WTC11 (cell line): ENCODE results near the gene MFSD11. TPM values are rescaled to one million over a fixed set of nuclear protein-coding genes. Genes with fewer than 3 reads are reported as not detected.
"Not testable (repeated sequence)": the region's sequence is repeated elsewhere in the genome, so short reads cannot be mapped to it uniquely, and the experiment has no call there.

Experiments used
- ATAC-seq: fragments of 200-7000 bp; cut with Tn5 transposase; 2 replicates; pipeline ENCODE4 v1.10.0; 2021; ENCODE audit warnings: mild to moderate bottlenecking, moderate library complexity
- CTCF ChIA-PET: fragments of 300-600 bp; sonication (Branson Sonifier 250); formaldehyde crosslinking; loops from one replicate; lab custom pipeline; 2021; ENCODE audit warnings: antibody characterized with exemption; lab: Charles Lee
- POLR2A ChIA-PET: fragments of 350-600 bp; sonication (Branson Sonifier 250); formaldehyde crosslinking; loops from one replicate; lab custom pipeline; 2021; ENCODE audit warnings: antibody characterized with exemption; lab: Charles Lee
- DNase-seq: peaks from one replicate; pipeline ENCODE4 v3.0.0; 2021; ENCODE audit warnings: low spot score
- H3K27ac Mint-ChIP-seq: 2 replicates; pipeline ENCODE4 v1.8.0; 2021; ENCODE audit warnings: mixed read lengths
- H3K27me3 Mint-ChIP-seq: 2 replicates; pipeline ENCODE4 v1.8.0; 2021; ENCODE audit warnings: low read depth, mild to moderate bottlenecking, moderate library complexity, mixed read lengths
- H3K36me3 Mint-ChIP-seq: 2 replicates; pipeline ENCODE4 v1.8.0; 2021; ENCODE audit warnings: mixed read lengths
- H3K4me1 Mint-ChIP-seq: 2 replicates; pipeline ENCODE4 v1.8.0; 2022; ENCODE audit warnings: mixed read lengths
- H3K4me3 Mint-ChIP-seq: 2 replicates; pipeline ENCODE4 v1.8.0; 2021; ENCODE audit warnings: mild to moderate bottlenecking, moderate library complexity, mixed read lengths
- H3K9me3 Mint-ChIP-seq: 2 replicates; pipeline ENCODE4 v1.8.0; 2021; ENCODE audit warnings: mixed read lengths
- ARID4B ChIP-seq: sonication (generic); formaldehyde crosslinking; IDR thresholded peaks from 2 replicates; pipeline ENCODE4 v1.8.0; 2023; ENCODE audit warnings: missing genetic modification reagents, mild to moderate bottlenecking, borderline replicate concordance
- CBFB ChIP-seq: sonication (generic); formaldehyde crosslinking; IDR thresholded peaks from 2 replicates; pipeline ENCODE4 v1.8.1; 2022; ENCODE audit warnings: mild to moderate bottlenecking, low read depth, missing genetic modification reagents
- CTCF ChIP-seq: fragments of 200-600 bp; IDR thresholded peaks from 2 replicates; pipeline ENCODE4 v1.8.0; 2022; ENCODE audit warnings: antibody characterized with exemption
- E2F4 ChIP-seq: sonication (generic); formaldehyde crosslinking; IDR thresholded peaks from 2 replicates; pipeline ENCODE4 v1.8.1; 2022; ENCODE audit warnings: low read depth, mild to moderate bottlenecking, moderate library complexity, missing genetic modification reagents, borderline replicate concordance
- ETV6 ChIP-seq: sonication (generic); formaldehyde crosslinking; IDR thresholded peaks from 2 replicates; pipeline ENCODE4 v1.8.1; 2022; ENCODE audit warnings: mild to moderate bottlenecking, missing genetic modification reagents
- FOXP4 ChIP-seq: sonication (generic); formaldehyde crosslinking; IDR thresholded peaks from 2 replicates; pipeline ENCODE4 v1.8.0; 2022; ENCODE audit warnings: mild to moderate bottlenecking, missing genetic modification reagents
- JAZF1 ChIP-seq: fragments of 250-450 bp; sonication (Bioruptor Pico); IDR thresholded peaks from 2 replicates; pipeline ENCODE4 v1.9.0; 2021; ENCODE audit warnings: moderate library complexity, mild to moderate bottlenecking, inconsistent platforms
- JUN ChIP-seq: sonication (generic); formaldehyde crosslinking; IDR thresholded peaks from 2 replicates; pipeline ENCODE4 v1.8.0; 2023; ENCODE audit warnings: mild to moderate bottlenecking, missing genetic modification reagents
- MYBL2 ChIP-seq: sonication (generic); formaldehyde crosslinking; IDR thresholded peaks from 2 replicates; pipeline ENCODE4 v1.8.1; 2023; ENCODE audit warnings: mild to moderate bottlenecking, moderate library complexity, missing genetic modification reagents
- NR1H2 ChIP-seq: sonication (generic); formaldehyde crosslinking; IDR thresholded peaks from 2 replicates; pipeline ENCODE4 v1.9.0; 2021; ENCODE audit warnings: mild to moderate bottlenecking, moderate library complexity, missing genetic modification reagents
- OVOL2 ChIP-seq: fragments of 250-450 bp; sonication (Bioruptor Pico); IDR thresholded peaks from 2 replicates; pipeline ENCODE4 v1.9.0; 2021; ENCODE audit warnings: mild to moderate bottlenecking, borderline replicate concordance
- ZNF138 ChIP-seq: sonication (generic); formaldehyde crosslinking; conservative IDR thresholded peaks from 2 replicates; pipeline ENCODE4 v1.8.1; 2022; ENCODE audit warnings: mild to moderate bottlenecking, moderate library complexity, missing genetic modification reagents
- ZNF232 ChIP-seq: sonication (generic); formaldehyde crosslinking; IDR thresholded peaks from 2 replicates; pipeline ENCODE4 v1.8.0; 2022; ENCODE audit warnings: mild to moderate bottlenecking, missing genetic modification reagents
- ZNF396 ChIP-seq: fragments of 250-450 bp; sonication (Bioruptor Pico); IDR thresholded peaks from 2 replicates; pipeline ENCODE4 v1.8.0; 2021; ENCODE audit warnings: mild to moderate bottlenecking, moderate library complexity, borderline replicate concordance
- total RNA-seq: library from RNA; stranded (reverse); gene quantifications from 3 replicates; pipeline ENCODE4 v1.2.3, GENCODE V29; 2021
- TF ChIP-seq, protein P1 (sequence below): sonication (generic); formaldehyde crosslinking; IDR thresholded peaks from 2 replicates; pipeline ENCODE4 v1.8.1; 2023; ENCODE audit warnings: mild to moderate bottlenecking, missing genetic modification reagents, borderline replicate concordance
- TF ChIP-seq, protein P2 (sequence below): fragments of 250-450 bp; sonication (Bioruptor Pico); IDR thresholded peaks from 2 replicates; pipeline ENCODE4 v1.9.0; 2021; ENCODE audit warnings: mild to moderate bottlenecking

Gene MFSD11
- total RNA-seq, 1 experiment from 2014 or later = 16.6 TPM

DNA sequence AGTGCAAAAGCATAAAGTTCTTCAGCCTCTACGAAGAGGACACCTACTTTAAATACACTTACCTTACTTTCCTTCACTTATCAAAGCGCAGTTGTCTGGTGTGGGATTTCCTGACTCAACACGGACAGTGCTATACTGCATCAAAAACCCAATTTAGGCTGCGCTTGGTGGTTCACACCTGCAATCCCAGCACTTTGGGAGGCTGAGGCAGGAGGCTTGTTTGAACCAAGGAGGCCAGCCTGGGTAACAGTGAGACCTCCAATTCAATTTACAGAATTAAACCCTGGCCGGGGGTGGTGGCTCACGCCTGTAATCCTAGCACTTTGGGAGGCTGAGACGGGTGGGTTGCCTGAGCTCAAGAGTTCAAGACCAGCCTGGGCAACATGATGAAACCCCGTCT lies 15.6 kb upstream of the MFSD11 start:
- Mint-ChIP-seq H3K36me3 (peaks cover 52% of the 10 kb centered on the region), H3K4me3 (no peak overlapping the region), H3K9me3 (no peaks in the 10 kb centered on the region), H3K27ac (no peak overlapping the region), H3K27me3 (no peaks in the 10 kb centered on the region), H3K4me1 (peaks cover 8% of the 10 kb centered on the region)
- POLR2A ChIA-PET = no interaction called here
- ATAC-seq (no peak), DNase-seq (no peak)
- CTCF ChIA-PET = interaction anchor here (0.6 to 1.4 kb wide), 2 partner anchors 14 to 38 kb away, joined by 3 to 5 read pairs; no protein-coding TSS in a partner anchor
- TF ChIP-seq ZNF396 (CRISPR knock-in tag) (no peak), ZNF232 (no peak), E2F4 (CRISPR knock-in tag) (no peak), ARID4B (CRISPR knock-in tag) (no peak), JAZF1 (no peak), JUN (CRISPR knock-in tag) (no peak), NR1H2 (CRISPR knock-in tag) (no peak), CTCF (no peak), ZNF138 (CRISPR knock-in tag) (no peak), ETV6 (CRISPR knock-in tag) (no peak), CBFB (no peak), MYBL2 (CRISPR knock-in tag) (no peak), OVOL2 (CRISPR knock-in tag) (no peak), FOXP4 (no peak)
- TF ChIP-seq, protein P1, sequence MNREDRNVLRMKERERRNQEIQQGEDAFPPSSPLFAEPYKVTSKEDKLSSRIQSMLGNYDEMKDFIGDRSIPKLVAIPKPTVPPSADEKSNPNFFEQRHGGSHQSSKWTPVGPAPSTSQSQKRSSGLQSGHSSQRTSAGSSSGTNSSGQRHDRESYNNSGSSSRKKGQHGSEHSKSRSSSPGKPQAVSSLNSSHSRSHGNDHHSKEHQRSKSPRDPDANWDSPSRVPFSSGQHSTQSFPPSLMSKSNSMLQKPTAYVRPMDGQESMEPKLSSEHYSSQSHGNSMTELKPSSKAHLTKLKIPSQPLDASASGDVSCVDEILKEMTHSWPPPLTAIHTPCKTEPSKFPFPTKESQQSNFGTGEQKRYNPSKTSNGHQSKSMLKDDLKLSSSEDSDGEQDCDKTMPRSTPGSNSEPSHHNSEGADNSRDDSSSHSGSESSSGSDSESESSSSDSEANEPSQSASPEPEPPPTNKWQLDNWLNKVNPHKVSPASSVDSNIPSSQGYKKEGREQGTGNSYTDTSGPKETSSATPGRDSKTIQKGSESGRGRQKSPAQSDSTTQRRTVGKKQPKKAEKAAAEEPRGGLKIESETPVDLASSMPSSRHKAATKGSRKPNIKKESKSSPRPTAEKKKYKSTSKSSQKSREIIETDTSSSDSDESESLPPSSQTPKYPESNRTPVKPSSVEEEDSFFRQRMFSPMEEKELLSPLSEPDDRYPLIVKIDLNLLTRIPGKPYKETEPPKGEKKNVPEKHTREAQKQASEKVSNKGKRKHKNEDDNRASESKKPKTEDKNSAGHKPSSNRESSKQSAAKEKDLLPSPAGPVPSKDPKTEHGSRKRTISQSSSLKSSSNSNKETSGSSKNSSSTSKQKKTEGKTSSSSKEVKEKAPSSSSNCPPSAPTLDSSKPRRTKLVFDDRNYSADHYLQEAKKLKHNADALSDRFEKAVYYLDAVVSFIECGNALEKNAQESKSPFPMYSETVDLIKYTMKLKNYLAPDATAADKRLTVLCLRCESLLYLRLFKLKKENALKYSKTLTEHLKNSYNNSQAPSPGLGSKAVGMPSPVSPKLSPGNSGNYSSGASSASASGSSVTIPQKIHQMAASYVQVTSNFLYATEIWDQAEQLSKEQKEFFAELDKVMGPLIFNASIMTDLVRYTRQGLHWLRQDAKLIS (CRISPR knock-in tag) = no peak
- TF ChIP-seq, protein P2, sequence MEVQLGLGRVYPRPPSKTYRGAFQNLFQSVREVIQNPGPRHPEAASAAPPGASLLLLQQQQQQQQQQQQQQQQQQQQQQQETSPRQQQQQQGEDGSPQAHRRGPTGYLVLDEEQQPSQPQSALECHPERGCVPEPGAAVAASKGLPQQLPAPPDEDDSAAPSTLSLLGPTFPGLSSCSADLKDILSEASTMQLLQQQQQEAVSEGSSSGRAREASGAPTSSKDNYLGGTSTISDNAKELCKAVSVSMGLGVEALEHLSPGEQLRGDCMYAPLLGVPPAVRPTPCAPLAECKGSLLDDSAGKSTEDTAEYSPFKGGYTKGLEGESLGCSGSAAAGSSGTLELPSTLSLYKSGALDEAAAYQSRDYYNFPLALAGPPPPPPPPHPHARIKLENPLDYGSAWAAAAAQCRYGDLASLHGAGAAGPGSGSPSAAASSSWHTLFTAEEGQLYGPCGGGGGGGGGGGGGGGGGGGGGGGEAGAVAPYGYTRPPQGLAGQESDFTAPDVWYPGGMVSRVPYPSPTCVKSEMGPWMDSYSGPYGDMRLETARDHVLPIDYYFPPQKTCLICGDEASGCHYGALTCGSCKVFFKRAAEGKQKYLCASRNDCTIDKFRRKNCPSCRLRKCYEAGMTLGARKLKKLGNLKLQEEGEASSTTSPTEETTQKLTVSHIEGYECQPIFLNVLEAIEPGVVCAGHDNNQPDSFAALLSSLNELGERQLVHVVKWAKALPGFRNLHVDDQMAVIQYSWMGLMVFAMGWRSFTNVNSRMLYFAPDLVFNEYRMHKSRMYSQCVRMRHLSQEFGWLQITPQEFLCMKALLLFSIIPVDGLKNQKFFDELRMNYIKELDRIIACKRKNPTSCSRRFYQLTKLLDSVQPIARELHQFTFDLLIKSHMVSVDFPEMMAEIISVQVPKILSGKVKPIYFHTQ (CRISPR knock-in tag) = no peak

- CTCF ChIA-PET = interaction anchor here (0.6 to 1.4 kb wide), 3 partner anchors 15 to 200 kb away, joined by 3 to 5 read pairs (median 5); no protein-coding TSS in a partner anchor
- POLR2A ChIA-PET, ATAC-seq, H3K4me3 Mint-ChIP-seq, H3K27me3 Mint-ChIP-seq, DNase-seq, H3K9me3 Mint-ChIP-seq, H3K27ac Mint-ChIP-seq: not testable (repeated sequence)
- peaks cover 15% of the 10 kb centered on the region for H3K4me1 Mint-ChIP-seq
- H3K36me3 Mint-ChIP-seq = peaks cover 50% of the 10 kb centered on the region
Measured at GRCh38 chr17:76722977-76723376, 14.9 kb upstream of the MFSD11 start.
